ENCODE measurements around the gene SEC23IP.
"Not testable (repeated sequence)": the region's sequence is repeated elsewhere in the genome, so short reads cannot be mapped to it uniquely, and the experiment has no call there.

The SEC23IP gene

GRCh38 chr10:119886070-119886469 is 6.5 kb upstream of the SEC23IP start:
- DNase-seq: not testable (repeated sequence)

DNA sequence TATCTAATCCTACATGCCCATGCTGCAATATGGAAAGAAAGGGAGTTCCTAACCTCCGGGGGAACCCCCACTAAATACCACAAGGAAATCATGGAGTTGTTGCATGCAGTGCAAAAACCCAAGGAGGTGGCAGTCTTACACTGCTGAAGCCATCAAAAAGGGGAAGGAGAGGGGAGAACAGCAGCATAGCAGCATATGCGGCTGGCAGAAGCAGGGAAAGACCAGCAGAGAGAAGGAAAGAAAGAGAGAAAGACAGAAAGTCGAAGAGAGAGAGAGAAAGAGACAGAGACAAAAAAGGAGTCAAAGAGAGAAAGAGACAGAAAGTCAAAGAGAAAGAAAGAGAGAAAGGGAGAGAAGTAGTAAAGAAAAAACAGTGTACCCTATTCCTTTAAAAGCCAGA is 3.8 kb upstream of the SEC23IP start:
- DNase-seq: not testable (repeated sequence)

- DNase-seq: not testable (repeated sequence)
Measured at GRCh38 chr10:119889201-119889600, 3.3 kb upstream of the SEC23IP start.

- DNase-seq: not testable (repeated sequence)
Measured at GRCh38 chr10:119890307-119890706, 2.2 kb upstream of the SEC23IP start.

DNA sequence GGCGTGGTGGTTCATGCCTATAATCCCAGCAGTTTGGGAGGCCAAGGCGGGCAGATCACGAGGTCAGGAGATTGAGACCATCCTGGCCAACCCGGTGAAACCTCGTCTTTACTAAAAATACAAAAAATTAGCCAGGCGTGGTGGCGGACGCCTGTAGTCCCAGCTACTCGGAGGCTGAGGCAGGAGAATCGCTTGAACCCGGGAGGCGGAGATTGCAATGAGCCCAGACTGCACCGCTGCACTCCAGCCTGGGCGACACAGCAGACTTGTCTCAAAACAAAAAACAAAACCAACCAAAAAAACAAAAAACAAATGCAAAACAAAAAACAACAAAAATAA is 712 bp upstream of the SEC23IP start:
- not testable (repeated sequence) for DNase-seq

- DNase-seq: no peak
Measured at GRCh38 chr10:119893074-119893473, 544 bp downstream of the SEC23IP start.

DNA sequence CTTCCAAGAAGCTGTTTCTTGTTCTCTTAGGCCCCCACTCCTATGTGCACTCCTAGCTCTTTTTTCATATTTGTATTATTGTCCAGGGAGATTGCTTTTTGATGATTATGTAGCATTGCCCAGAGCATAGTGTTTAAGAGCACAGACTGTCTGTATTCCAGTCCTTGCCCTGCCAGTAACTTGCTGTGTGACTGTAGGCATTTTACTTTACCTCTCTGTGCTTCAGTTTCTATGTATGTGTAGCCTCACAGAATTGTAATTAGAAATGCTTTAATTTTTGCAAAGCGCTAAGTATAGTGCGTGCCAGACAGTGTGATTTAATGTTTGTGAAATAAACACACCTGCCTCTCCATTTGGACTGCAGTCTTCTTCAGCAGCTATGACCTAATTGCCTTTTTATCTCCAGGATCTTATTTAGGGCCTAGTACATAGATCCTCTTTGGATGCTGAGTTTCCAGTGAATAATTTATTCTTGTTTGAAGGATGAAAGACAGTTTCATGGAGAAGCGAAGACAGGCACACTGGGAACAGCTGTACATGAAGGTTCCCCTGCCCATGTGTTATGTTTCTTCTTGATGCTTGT is 1.4 kb downstream of the SEC23IP start:
- DNase-seq: no peak

DNA sequence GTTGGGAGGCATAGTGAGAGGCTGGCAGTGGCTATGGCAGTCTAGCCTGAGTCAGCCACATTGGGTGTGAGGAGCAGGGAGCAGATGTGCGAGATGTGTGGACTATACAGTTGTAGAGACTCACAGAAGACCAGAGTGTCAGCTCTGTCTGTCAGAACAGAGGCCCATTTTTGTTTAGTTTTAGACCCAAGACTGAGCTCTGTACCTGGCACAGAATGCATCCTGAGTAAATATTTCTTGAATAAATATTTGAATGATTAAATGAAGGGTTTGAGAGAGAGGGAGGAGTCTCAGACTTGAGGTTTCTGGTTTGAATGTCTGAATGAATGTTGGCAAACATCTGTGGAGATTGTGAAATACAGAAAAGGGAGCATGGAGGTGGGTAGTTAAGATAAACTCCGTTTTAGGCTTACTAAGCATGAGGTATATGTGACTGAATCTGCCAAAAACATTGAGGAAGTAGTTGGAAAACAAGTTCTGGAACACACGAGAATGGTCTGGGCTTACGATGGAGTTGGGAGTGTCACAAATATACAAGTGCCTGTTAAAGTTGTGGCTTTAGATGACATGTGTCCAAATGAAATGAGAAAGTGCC is 3.6 kb downstream of the SEC23IP start:
- no peak for DNase-seq

- no peak for DNase-seq
Measured at GRCh38 chr10:119896937-119897770, 4.6 kb downstream of the SEC23IP start.

- DNase-seq: no peak
Measured at GRCh38 chr10:119898577-119898976, 6.0 kb downstream of the SEC23IP start.

DNA sequence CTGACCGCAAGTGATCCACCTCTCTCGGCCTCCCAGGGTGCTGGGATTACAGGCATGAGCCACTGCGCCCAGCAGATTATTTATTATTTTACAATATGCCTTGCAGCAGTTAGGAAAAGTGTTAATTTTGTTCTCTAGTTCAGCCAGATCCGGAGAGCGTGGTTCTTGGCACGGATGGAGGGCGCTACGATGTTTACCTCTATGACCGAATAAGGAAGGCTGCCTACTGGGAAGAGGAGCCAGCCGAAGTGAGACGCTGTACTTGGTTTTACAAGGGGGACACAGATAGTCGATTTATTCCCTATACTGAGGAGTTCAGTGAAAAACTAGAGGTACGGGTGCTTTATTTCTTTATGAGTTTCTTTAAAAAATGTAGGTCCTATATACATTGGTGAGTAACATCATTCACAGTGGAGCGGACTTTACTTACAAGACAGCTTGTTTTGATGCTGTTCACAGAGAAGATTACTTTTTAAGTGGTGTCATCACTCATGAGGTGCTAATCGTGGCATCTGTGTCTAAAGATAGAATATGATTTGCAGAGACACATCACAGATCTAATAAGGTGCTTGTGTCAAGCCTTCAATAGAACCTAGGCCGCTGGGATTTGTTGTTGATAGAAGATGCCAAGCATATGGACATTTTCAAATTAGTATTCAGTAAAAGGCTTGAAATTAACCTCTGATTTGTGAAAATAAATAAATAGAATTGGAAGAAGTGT is 11.6 kb downstream of the SEC23IP start:
- DNase-seq: no peak

GRCh38 chr10:119907695-119908094 is 15.2 kb downstream of the SEC23IP start:
- DNase-seq: not testable (repeated sequence)

DNA sequence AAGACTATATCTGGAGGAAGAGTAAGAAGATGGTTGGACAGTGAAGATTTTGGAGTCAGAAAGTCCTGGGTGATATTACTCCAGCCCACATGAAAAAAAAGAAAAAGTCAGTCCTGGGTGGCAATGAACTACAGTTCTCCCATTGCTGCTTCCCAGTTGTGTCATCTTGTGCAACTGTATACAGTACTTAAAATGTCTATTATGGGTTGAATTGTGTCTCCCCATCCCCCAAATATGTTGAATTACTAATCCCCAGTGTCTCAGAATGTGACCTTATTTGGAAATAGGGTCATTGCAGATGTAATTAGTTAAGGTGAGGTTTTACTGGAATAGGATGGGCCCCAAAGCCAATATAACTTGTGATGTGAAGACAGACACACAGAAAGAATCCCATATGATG is 15.6 kb downstream of the SEC23IP start:
- no peak for DNase-seq

- DNase-seq: no peak
Measured at GRCh38 chr10:119910689-119911088, 18.2 kb downstream of the SEC23IP start.

- DNase-seq: no peak
Measured at GRCh38 chr10:119917777-119918176, 25.2 kb downstream of the SEC23IP start.

DNA sequence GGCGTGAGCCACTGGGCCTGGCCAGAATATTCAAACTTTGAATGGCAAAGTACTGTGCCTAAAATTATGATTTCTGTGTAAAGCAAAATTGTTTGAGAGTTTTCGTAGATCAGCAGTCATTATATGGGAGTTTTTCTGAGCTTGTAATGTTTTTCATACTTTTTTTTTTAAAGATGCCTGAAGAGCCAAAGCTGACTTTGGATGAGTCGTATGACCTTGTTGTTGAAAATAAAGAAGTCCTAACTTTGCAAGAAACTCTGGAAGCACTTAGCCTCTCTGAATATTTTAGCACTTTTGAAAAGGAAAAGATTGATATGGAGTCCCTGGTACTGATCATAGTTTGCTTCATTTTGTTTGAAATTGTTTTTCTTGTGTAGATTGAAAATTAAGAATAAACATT is 26.7 kb downstream of the SEC23IP start:
- no peak for DNase-seq

DNA sequence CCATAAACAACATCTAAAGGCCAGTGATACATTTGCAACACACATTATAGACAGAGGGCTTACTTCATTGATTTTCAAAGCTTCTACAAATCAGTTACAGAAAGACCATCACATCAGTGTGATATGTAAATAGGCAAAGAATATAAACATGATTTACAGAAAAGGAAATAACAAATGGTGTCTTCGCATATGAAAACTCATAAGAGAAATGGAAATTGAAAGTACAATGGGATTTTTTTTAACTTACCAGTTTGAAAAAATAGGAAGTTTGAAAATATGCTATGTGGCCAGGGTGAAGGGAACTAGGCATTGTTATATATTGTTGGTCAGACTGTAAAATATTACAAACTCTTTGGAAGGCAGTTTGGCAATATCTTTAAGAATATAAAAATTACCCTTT is 27.3 kb downstream of the SEC23IP start:
- DNase-seq: no peak

DNA sequence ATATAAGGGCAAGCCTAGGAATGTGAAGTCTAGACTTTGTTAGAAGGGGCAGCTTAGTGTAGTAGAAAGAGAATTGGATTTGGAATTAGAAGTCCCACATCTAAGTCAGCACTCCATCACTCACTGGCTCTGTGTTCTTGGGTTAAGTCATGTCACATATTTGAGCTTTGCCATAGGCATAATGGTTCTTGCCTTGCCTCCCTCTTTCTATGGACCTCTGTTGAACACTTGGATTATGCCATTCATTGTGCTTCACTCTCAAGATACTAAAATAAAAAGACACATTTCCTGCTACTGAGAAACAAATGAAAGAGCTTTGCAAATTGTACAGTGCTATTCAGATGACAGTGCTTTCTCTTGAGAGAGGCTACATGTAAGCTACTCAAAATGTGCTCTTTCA is 35.9 kb downstream of the SEC23IP start:
- DNase-seq: peak; percentile 43

DNA sequence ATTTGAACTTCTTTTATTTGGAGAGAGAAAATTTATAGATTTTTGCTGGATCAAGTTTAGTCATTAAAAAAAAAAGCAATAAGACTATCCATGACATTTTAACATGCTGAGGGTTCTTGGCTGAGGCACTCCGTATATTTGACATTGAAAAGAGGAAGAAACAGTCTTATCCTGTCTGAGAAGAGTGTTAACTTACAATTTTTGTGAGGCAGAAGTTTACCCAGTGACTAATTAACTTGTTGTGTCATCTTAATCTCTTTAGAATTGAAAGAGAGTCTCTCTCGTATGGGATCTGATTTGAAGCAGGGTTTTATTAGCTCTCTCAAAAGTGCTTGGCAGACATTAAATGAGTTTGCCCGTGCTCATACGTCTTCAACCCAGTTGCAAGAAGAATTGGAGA is 39.3 kb downstream of the SEC23IP start:
- no peak for DNase-seq

DNA sequence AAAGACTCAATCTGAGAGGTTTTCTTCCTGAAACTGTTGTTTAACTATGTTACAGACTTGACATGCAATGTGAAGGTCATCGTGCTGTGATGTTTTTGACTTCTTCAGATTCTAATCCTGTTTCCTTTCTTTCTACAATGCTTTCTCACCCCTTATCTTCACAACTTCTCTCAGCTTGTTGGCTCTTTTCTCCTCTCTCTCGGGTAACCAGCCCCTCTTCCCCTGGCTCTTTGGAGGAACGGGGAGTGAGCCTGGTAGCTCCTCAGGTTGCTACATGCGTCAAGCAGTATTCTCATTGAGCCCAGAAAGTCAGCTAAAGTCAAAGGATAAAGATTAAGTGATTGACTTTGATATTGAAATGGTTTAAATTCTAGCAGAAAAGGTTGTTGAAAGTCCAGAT is 40.1 kb downstream of the SEC23IP start:
- DNase-seq: no peak

- DNase-seq: peak; percentile 64
Measured at GRCh38 chr10:119933179-119933578, 40.6 kb downstream of the SEC23IP start.

DNA sequence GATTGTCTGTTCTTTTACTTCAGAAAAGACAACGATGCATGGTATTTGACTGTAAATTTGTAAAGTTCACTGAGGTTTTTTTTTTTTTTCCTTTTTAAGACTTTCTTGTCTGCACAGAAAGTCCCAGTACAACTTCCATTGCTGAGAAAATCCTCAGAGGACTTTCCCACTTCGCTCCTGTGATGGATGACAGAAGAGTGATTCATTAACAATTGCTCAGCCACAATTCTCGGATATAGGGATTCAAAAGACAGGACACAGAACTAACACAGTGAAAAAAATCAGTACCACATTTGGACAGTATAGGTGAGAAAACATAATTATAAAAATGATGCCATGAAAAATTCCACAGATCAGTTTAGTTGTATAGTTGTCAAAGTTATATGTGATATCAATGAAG is 48.0 kb downstream of the SEC23IP start:
- no peak for DNase-seq

DNA sequence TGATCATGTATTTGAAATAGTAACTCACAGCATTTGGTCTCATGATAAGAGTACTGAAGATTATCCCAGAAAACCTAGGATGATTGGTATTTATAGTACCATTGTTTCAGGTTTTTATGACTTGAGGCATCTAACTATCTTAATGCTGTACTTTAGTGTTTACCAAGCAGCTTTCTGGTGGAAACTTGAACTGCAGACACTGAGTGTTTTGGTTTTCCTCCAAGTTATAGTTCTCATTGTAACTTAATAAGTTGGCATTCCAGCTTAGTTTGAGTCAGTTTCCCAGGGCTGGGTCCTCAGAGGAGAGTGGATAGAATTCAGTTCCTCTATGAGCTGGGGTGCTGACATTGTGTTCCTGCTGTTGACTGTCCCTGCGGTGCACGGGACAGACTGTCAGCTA is 50.4 kb downstream of the SEC23IP start:
- no peak for DNase-seq

DNA sequence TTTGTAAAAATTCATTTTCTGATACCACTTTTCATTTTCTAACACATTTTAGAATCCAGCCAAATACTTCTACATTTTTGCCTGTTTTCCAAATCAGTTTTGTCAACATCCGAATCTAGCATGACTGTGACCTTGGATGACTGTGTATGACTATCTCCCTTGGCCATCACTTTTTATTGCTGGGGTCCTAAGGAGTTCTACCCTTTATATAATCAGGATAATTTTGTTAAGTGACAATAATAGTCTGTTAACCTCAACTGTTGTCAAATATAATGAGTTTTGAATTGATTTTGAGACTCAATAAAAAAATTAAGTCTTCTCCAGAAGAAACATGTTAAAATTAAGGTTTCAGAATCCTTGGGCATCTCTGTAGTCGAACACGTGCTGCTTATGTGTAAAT is 53.3 kb downstream of the SEC23IP start:
- DNase-seq: no peak
